Erythroblast (primary cell): ENCODE data around the gene DNM2.

Source experiments
- GATA1 ChIP-seq: IDR thresholded peaks from 2 replicates; pipeline ENCODE4 v1.6.1; 2011; ENCODE audit warnings: low read depth, mild to moderate bottlenecking, control low read depth, low read length, moderate library complexity
- POLR2A ChIP-seq: IDR thresholded peaks from 2 replicates; pipeline ENCODE4 v1.6.1; 2011; ENCODE audit warnings: mild to moderate bottlenecking, low read length

- no peak for TF ChIP-seq POLR2A
- TF ChIP-seq GATA1: no peak
Measured at GRCh38 chr19:10747674-10748073, 29.8 kb downstream of the DNM2 start.
